Astrocyte of the spinal cord (primary cell): ENCODE data around the gene ISLR2.

Experiments
- DNase-seq: peaks from one replicate; pipeline ENCODE4 v3.0.0; 2011; ENCODE audit warnings: low read depth, low spot score
- H3K4me3 ChIP-seq: 2 replicates; pipeline ENCODE4 v1.5.1; 2011; ENCODE audit warnings: low read depth, mild to moderate bottlenecking, low read length, moderate library complexity
- CTCF ChIP-seq: IDR thresholded peaks from 2 replicates; pipeline ENCODE4 v1.5.1; 2012; ENCODE audit warnings: low read depth, mild to moderate bottlenecking, low read length, inconsistent platforms
- in situ Hi-C: cut with HindIII; loops from 2 replicates; pipeline ENCODE4 v1.10.0; 2017; ENCODE audit warnings: low sequenced_read_pairs

Gene ISLR2

DNA sequence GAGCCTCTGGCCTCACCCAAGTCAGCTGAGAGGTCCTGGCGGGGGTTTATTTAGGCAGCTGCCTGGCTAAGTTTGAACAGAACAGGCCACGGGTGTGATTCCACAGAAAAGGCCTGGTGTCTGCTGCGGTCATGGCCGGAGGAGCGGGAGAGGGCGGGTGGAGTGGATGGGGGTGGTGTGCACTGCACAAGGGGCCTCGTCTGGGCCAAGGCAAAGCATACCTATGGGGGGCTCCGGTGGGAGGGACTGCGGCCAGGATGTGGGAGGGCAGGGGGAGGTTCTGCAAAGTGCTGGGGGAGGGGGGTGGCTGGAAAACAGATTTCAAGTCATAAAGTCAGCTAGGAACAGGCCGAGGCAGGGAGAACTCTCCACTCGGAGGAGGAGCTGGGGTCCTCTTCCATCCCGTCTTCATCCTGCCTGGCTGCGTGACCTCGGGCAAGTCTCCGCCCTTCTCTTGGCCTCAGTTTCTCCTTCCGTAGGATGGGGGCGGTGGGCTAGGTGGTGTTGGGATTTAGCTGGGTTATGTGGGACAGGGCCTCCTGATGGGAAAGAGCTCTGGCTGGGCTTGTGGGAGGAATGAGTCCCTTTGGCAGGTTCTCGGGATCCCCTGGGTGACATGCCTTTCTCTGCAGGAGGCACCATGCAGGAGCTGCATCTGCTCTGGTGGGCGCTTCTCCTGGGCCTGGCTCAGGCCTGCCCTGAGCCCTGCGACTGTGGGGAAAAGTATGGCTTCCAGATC is 44.0 kb downstream of the ISLR2 start:
- peak overlapping the region; percentile 41 for H3K4me3 ChIP-seq
- TF ChIP-seq CTCF: no peak
- peak; percentile 75 for DNase-seq
- in situ Hi-C loops: no loop called here

- TF ChIP-seq CTCF: no peak
- DNase-seq: no peak
- peak overlapping the region; percentile 41 for H3K4me3 ChIP-seq
- in situ Hi-C loops: no loop called here
Observed at GRCh38 chr15:74174958-74175253, 44.5 kb downstream of the ISLR2 start.

DNA sequence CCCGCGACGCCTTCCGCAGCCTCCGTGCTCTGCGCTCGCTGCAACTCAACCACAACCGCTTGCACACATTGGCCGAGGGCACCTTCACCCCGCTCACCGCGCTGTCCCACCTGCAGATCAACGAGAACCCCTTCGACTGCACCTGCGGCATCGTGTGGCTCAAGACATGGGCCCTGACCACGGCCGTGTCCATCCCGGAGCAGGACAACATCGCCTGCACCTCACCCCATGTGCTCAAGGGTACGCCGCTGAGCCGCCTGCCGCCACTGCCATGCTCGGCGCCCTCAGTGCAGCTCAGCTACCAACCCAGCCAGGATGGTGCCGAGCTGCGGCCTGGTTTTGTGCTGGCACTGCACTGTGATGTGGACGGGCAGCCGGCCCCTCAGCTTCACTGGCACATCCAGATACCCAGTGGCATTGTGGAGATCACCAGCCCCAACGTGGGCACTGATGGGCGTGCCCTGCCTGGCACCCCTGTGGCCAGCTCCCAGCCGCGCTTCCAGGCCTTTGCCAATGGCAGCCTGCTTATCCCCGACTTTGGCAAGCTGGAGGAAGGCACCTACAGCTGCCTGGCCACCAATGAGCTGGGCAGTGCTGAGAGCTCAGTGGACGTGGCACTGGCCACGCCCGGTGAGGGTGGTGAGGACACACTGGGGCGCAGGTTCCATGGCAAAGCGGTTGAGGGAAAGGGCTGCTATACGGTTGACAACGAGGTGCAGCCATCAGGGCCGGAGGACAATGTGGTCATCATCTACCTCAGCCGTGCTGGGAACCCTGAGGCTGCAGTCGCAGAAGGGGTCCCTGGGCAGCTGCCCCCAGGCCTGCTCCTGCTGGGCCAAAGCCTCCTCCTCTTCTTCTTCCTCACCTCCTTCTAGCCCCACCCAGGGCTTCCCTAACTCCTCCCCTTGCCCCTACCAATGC is 45.1 kb downstream of the ISLR2 start:
- H3K4me3 ChIP-seq: peak overlapping the region; percentile 41
- no peak for TF ChIP-seq CTCF
- in situ Hi-C loops: no loop called here
- DNase-seq: no peak

DNA sequence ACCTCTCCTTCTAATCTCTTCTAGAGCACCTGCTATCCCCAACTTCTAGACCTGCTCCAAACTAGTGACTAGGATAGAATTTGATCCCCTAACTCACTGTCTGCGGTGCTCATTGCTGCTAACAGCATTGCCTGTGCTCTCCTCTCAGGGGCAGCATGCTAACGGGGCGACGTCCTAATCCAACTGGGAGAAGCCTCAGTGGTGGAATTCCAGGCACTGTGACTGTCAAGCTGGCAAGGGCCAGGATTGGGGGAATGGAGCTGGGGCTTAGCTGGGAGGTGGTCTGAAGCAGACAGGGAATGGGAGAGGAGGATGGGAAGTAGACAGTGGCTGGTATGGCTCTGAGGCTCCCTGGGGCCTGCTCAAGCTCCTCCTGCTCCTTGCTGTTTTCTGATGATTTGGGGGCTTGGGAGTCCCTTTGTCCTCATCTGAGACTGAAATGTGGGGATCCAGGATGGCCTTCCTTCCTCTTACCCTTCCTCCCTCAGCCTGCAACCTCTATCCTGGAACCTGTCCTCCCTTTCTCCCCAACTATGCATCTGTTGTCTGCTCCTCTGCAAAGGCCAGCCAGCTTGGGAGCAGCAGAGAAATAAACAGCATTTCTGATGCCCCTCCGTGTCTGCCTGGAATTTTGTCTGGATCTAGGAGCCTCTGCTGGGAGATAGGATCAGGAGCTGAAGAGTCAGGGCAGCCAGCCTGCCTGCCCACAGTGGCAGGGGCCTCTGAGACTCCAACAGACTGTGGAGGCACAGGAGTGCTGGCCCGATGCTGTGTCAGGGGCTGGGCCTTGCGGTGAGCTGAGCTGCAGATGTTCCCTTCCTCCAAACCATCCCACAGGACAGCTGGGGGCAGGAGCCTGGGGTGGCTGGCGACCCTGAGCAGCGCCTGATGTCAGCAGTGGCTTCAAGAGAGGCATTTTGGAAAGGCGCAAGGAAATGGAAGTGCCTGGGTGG is 46.2 kb downstream of the ISLR2 start:
- peak overlapping the region; percentile 41 for H3K4me3 ChIP-seq
- no peak for TF ChIP-seq CTCF
- in situ Hi-C loops: no loop called here
- DNase-seq: peak; percentile 34

DNA sequence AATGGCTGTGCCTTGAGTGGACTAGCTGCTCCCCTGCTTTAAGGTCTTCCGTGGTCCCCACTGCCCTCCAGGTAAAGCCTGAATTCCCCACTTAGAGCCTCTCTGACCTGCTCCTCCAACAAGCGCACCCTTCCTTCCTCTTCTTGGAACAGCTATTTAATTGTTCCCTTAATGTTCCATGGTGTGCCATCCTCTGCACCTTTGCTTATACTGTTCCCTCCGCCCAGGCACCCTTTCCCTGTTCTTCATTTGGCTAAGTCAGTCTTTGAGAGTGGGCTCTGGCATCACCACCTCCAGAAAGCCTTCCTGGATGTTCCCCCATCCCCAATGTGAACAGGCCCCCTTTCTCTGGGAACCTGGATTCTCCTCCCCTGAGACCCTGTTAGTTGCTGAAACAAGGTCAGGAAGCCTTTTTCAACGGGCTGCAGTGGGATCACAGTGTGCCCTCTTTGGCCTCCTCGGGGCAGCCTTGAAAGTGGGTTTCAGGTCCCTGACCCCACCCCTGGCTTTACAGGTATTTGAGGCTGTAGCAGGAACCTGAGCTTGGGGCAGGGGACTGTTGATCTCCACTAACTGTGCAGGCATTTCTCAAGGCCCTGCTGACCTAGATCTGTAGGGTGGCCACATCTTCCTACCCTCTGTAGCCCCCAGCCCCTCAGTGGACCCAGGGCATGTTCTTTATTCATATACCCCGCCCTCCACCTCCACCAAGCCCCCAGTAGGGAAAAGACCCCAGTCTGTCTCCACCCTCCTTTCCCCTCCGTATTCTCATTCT is 48.1 kb downstream of the ISLR2 start:
- DNase-seq: no peak
- in situ Hi-C loops: no loop called here
- no peak for TF ChIP-seq CTCF
- H3K4me3 ChIP-seq: no peak overlapping the region
